Skeletal muscle tissue (tissue), 4 donors: ENCODE results near the gene POLR1C. TPM values are rescaled to one million over a fixed set of nuclear protein-coding genes. Genes with fewer than 3 reads are reported as not detected.
"Not testable (repeated sequence)": the region's sequence is repeated elsewhere in the genome, so short reads cannot be mapped to it uniquely, and the experiment has no call there.

Source experiments
- H3K27ac ChIP-seq: one replicate; pipeline ENCODE4 v1.7.0; 2013; ENCODE audit warnings: mild to moderate bottlenecking, low read depth, low read length, inconsistent platforms
- H3K27me3 ChIP-seq, 3 donors: one replicate each; pipeline ENCODE4 v1.7.0; 2013; ENCODE audit warnings: low read length in 3 of 3; ENCODE audit not compliant: control insufficient read depth in 3 of 3, insufficient read depth in 3 of 3
- H3K36me3 ChIP-seq, 3 donors: one replicate each; pipeline ENCODE4 v1.7.0; 2013; ENCODE audit warnings: low read length in 3 of 3; ENCODE audit not compliant: control insufficient read depth in 3 of 3, insufficient read depth in 3 of 3
- H3K4me1 ChIP-seq, 3 donors: one replicate each; pipeline ENCODE4 v1.7.0; 2013; ENCODE audit warnings: low read length in 3 of 3, mild to moderate bottlenecking in 3 of 3; ENCODE audit not compliant: control insufficient read depth in 3 of 3, insufficient read depth in 3 of 3
- H3K4me3 ChIP-seq, 3 donors: one replicate each; pipeline ENCODE4 v1.7.0; 2013; ENCODE audit warnings: low read length in 3 of 3
- H3K9ac ChIP-seq, 3 donors: one replicate each; pipeline ENCODE4 v1.7.0; 2013; ENCODE audit warnings: low read length in 3 of 3, mild to moderate bottlenecking in 3 of 3, moderate library complexity in 2 of 3, low read depth in 1 of 3
- H3K9me3 ChIP-seq, 3 donors: one replicate each; pipeline ENCODE4 v1.7.0; 2013; ENCODE audit warnings: low read length in 3 of 3; ENCODE audit not compliant: control insufficient read depth in 3 of 3
- total RNA-seq: library from RNA; depleted of rRNA; stranded (reverse); fragments of >200 nt; gene quantifications from one replicate; pipeline ENCODE4 v1.2.3, GENCODE V29; 2014
- donor health status: Osteomylitis.

POLR1C gene, protein sequence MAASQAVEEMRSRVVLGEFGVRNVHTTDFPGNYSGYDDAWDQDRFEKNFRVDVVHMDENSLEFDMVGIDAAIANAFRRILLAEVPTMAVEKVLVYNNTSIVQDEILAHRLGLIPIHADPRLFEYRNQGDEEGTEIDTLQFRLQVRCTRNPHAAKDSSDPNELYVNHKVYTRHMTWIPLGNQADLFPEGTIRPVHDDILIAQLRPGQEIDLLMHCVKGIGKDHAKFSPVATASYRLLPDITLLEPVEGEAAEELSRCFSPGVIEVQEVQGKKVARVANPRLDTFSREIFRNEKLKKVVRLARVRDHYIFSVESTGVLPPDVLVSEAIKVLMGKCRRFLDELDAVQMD
- total RNA-seq = 21.9 TPM

DNA sequence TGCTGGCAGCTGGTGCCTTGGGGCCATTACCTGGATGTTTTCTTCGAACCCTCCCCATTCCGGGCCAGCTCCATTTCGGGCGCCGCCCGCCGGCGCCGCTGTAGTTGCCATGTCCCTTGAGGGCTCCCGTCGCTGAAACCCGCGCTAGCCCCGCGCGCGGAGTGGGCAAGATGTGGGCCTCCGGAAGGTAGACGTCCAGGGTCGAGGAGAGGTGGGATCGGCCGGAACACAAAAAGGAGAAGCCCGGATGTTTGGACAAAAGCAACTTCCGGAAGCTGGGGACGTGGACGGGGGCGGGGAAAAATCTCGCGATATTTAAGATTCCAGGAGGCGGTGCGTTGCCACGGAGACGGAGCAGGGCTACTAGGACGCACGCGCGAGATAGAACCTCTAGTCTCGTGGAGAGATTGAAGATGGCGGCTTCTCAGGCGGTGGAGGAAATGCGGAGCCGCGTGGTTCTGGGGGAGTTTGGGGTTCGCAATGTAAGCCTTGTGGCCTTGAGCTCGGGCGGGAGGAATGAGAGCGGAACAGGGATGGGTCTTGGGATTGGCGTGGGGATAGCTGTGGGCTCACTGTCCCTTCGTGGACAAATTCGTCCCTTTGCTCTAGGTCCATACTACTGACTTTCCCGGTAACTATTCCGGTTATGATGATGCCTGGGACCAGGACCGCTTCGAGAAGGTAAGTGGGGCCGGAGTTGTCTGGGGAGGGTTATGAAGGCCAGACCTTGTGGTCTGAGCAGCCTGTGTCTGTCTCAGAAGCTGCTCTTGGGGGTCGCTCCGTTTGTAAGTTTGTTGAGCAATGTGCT is at the start of gene POLR1C, which contains the start of gene YIPF3:
Gene POLR1C (plus strand): TSS at position 393 of the 808 bp plus-strand sequence. CDS start 21 bp downstream, at position 414.
Gene YIPF3 (minus strand): TSS at position 230 of the 808 bp plus-strand sequence. CDS start 119 bp downstream, at position 111.
- H3K36me3 ChIP-seq = peaks cover 55 to 62% (median 59%) of the 10 kb centered on the region in 3 donors
- no peaks in the 10 kb centered on the region for H3K27me3 ChIP-seq
- peak within 1 kb of the TSS; percentile 94 to 95 (median 95) for H3K9ac ChIP-seq
- H3K4me1 ChIP-seq = peaks cover 33 to 41% (median 35%) of the 10 kb centered on the region in 3 donors
- no peaks in the 10 kb centered on the region for H3K9me3 ChIP-seq
- H3K27ac ChIP-seq = peak within 1 kb of the TSS; percentile 86
- peak within 1 kb of the TSS; percentile 87 to 100 (median 97) for H3K4me3 ChIP-seq

DNA sequence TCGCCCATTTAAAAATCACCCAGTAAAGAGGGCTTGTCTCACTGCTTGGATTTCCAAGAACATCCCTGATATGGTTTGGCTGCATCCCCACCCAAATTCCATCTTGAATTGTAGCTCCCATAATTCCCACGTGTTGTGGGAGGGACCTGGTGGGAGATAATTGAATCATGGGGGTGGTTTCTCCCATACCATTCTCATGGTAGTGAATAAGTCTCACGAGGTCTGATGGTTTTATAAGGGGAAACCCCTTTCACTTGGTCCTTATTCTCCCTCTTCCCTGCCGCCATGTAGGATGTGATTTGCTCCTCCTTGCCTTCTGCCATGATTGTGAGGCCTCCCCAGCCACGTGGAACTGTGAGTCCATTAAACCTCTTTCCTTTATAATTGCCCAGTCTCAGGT is 49.6 kb upstream of the POLR1C start:
- not testable (repeated sequence) for H3K4me3 ChIP-seq, H3K36me3 ChIP-seq, H3K9ac ChIP-seq, H3K9me3 ChIP-seq, H3K27ac ChIP-seq, H3K4me1 ChIP-seq
- H3K27me3 ChIP-seq = peaks cover 5 to 16% (median 8%) of the 10 kb centered on the region in 3 donors

DNA sequence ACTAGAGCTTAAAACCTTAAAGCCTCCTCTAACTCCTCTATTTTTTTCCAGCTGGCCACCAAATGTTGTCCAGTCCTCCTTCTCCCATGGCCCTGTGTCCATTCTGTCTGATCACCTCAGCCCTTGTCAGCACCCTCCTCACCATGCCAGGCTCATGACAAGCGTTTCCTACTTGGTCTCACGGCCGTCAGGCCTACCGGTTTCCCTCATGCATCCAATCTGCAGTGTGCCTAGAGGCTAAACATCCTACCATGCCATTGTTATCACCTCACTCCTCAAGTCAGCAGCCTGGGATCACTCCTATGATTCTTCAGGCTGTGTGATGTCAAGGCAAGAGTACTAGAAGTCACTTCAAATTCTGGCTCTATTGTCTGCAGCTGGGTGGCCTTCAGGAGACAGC is 49.1 kb upstream of the POLR1C start:
- no peak overlapping the region for H3K27ac ChIP-seq
- H3K27me3 ChIP-seq = peaks cover 0 to 13% (median 8%) of the 10 kb centered on the region in 3 donors

DNA sequence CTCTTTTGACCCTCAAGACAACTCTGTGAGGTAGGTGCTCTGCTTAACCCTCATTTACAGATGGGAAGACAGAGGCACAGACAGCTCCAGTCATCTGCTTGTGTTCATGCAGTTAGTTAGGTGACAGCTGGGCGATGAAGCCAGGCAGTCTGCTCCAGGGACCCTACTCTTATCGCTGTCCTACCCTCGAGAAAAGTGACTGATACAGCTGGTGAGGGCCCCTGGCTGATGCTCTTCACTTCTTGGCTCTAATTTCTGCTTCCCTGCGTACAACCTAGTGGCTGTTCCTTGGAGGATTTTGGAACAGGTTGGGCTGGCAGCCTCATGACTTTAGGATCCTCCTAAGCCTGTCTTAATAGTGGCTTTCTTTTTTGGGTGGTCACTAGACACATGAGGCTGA is 48.6 kb upstream of the POLR1C start:
- no peak overlapping the region for H3K4me3 ChIP-seq
- H3K9me3 ChIP-seq = no peaks in the 10 kb centered on the region
- H3K9ac ChIP-seq = no peak overlapping the region
- H3K4me1 ChIP-seq = no peaks in the 10 kb centered on the region
- H3K36me3 ChIP-seq = no peaks in the 10 kb centered on the region
- H3K27me3 ChIP-seq = peaks cover 0 to 12% (median 6%) of the 10 kb centered on the region in 3 donors
- H3K27ac ChIP-seq = no peak overlapping the region

More for the DNA sequence above, 49.1 kb upstream of the POLR1C start:
- no peak overlapping the region for H3K9ac ChIP-seq
- H3K36me3 ChIP-seq = no peaks in the 10 kb centered on the region
- H3K4me3 ChIP-seq = no peak overlapping the region
- H3K4me1 ChIP-seq = no peaks in the 10 kb centered on the region
- no peaks in the 10 kb centered on the region for H3K9me3 ChIP-seq

DNA sequence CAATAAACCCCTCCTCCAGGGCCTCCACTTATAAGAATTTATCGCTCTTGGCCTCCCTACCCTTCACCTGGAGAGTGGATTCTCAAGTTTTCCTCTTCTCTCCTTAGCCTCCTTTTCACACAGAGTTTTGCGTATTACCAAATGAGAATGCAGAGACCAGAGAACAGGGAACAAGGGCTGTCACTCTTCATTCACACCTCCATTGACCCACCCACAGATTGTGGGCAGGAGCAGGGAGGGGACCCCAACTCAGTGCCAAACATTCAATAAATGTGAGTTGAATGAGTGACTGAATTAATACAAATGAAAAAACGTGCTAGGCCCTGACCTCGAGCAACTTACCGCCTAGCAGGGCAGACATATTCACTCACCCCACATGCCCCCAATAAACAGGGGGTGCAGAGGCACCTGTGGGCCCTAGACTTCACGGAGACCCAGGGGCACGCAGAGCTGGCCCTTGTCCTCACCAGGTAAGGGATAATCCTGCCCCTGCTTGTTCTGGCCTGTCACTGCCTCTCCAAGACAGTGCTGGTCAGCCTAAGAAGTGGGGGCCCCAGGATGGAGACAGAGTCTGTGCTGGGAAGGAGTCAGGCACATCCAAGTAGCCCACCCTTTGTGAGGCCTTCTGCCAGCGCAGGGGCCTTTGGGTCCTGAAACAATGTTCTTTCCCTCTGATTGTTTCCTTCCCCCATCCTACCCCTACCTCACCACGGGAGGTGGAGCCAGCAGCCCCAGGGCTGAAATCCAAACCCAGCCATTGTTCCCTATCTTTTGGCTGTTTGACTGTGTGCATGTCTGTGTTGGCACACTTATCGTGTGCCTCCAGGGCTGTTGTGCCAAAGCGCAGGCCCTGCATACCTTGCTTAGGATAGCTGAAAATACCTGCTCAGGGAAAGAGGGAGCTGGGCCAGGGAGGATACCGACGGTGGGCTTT is 47.9 kb upstream of the POLR1C start:
- Histone ChIP-seq H3K27me3 (peaks cover 0 to 12% (median 3%) of the 10 kb centered on the region in 3 donors), H3K4me1 (no peaks in the 10 kb centered on the region), H3K27ac (no peak overlapping the region), H3K36me3 (no peaks in the 10 kb centered on the region), H3K4me3 (no peak overlapping the region), H3K9ac (no peak overlapping the region), H3K9me3 (no peaks in the 10 kb centered on the region)

DNA sequence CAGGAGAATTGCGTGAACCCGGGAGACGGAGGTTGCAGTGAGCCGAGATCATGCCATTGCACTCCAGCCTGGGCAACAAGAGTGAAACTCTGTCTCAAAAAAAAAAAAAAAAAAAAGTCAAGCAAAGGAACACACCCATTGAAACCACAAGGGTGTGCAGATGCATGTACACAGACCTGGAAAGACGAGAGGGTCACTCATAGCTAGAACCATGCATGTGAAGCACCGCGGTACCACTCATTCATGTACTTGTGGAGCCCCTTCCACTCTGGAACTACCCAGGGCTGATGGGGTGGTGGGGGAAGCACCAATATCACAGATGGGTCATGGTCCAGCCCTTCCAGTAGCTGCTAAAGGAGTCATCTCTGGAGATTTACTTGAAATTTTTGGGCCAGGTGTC is 46.9 kb upstream of the POLR1C start:
- Histone ChIP-seq H3K36me3 (no peaks in the 10 kb centered on the region), H3K27me3 (peaks cover 0 to 12% (median 3%) of the 10 kb centered on the region in 3 donors), H3K4me3 (no peak overlapping the region), H3K9ac (no peak overlapping the region), H3K27ac (no peak overlapping the region), H3K4me1 (no peaks in the 10 kb centered on the region), H3K9me3 (no peaks in the 10 kb centered on the region)

DNA sequence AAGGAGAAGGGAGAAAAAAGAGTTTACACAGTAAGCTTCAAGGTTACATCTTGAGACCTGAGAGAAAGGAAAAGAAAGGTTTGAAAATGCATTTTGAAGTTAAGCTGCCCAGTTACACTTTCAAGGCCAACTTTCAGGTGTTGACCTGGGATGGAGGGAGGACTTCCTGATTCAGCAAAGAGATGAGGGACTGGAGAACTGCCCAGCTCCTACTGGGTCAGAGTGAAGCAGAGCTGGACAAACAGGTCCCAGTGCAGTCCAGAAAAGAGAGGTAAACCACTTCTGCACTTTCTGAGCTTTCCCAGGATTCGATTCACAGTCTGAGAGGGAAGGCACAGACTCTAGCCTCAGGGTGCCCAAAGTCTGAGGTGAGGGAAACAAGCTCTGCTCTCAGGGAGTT is 45.5 kb upstream of the POLR1C start:
- H3K9ac ChIP-seq = no peak overlapping the region
- no peaks in the 10 kb centered on the region for H3K9me3 ChIP-seq
- H3K4me3 ChIP-seq = no peak overlapping the region
- H3K27me3 ChIP-seq = peaks cover 0 to 7% (median 3%) of the 10 kb centered on the region in 3 donors
- no peaks in the 10 kb centered on the region for H3K36me3 ChIP-seq
- H3K4me1 ChIP-seq = no peaks in the 10 kb centered on the region
- H3K27ac ChIP-seq = no peak overlapping the region

DNA sequence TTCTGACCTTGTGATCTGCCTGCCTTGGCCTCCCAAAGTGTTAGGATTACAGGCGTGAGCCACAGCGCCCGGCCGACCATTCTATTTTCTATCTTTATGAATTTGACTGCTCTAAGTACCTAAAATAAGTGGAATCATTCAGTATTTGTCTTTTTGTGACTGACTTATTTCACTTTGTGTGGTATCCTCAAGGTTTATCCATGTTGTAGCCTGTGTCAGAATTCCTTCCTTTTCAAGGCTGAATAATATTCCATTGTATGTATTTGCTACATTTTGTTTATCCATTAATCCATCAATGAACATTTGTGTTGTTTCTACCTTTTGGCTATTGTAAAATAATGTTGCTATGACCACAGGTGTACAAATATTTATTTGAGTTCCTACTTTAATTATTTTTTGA is 44.4 kb upstream of the POLR1C start:
- Histone ChIP-seq H3K27me3 (peaks cover 0 to 7% (median 3%) of the 10 kb centered on the region in 3 donors), H3K9me3 (no peaks in the 10 kb centered on the region), H3K4me1 (peaks cover 0 to 7% (median 2%) of the 10 kb centered on the region in 3 donors), H3K36me3 (no peaks in the 10 kb centered on the region), H3K4me3 (no peak overlapping the region), H3K9ac (no peak overlapping the region), H3K27ac (no peak overlapping the region)

DNA sequence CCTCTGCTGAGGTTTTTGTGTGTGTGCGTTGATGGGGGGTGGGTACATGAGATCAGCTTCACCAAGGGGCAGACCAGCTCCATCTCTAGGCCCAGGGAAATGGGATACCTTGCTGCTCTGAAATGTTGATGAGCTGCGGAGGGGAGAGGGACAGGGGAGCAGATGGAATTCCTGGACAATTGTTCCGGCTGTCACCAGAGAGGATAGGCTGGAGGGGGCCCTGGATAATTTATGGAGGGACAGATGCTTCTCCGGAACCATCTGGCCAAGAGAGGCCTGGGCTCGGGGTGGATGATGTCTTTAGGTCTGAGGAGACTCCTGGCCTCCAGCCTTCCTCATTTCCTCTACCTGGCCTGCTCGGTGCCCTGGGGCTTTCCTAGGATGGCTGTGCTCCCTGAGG is 41.4 kb upstream of the POLR1C start:
- no peak overlapping the region for H3K4me3 ChIP-seq
- peaks cover 0 to 5% (median 0%) of the 10 kb centered on the region in 3 donors for H3K36me3 ChIP-seq
- H3K4me1 ChIP-seq = peaks cover 16 to 25% (median 20%) of the 10 kb centered on the region in 3 donors
- H3K27ac ChIP-seq = no peak overlapping the region
- H3K9me3 ChIP-seq = no peaks in the 10 kb centered on the region
- no peak overlapping the region for H3K9ac ChIP-seq
- no peaks in the 10 kb centered on the region for H3K27me3 ChIP-seq
